Measurements from ENCODE around the gene OR10AD1.
A peak's percentile ranks its signal among the peaks of the same experiment; 100 is the strongest.

Gene OR10AD1

GRCh38 chr12:48191096-48191495 lies 12.0 kb downstream of the OR10AD1 start:
- no peak for DNase-seq (ENCODE audit: low read depth)

- DNase-seq (ENCODE audit: low read depth): peak; percentile 32
Observed at GRCh38 chr12:48189331-48190125, 13.6 kb downstream of the OR10AD1 start.

GRCh38 chr12:48187916-48188695 lies 15.0 kb downstream of the OR10AD1 start:
- no peak for DNase-seq (ENCODE audit: low read depth)

- DNase-seq (ENCODE audit: low read depth): no peak
Observed at GRCh38 chr12:48185181-48185919, 17.7 kb downstream of the OR10AD1 start.

- no peak for DNase-seq (ENCODE audit: low read depth)
Observed at GRCh38 chr12:48184549-48184922, 18.6 kb downstream of the OR10AD1 start.

GRCh38 chr12:48183876-48184548 lies 19.1 kb downstream of the OR10AD1 start:
- DNase-seq (ENCODE audit: low read depth): no peak

GRCh38 chr12:48183091-48183875 lies 19.8 kb downstream of the OR10AD1 start, which contains the start of gene CCDC184:
TSS of gene CCDC184 (plus strand) at chr12:48183644. CDS start at chr12:48184123, 479 bp downstream.
- peak; percentile 26 for DNase-seq (ENCODE audit: low read depth)

- DNase-seq (ENCODE audit: low read depth): no peak
Observed at GRCh38 chr12:48182631-48183030, 20.5 kb downstream of the OR10AD1 start.

- DNase-seq (ENCODE audit: low read depth): no peak
Observed at GRCh38 chr12:48180857-48181495, 22.1 kb downstream of the OR10AD1 start.

- no peak for DNase-seq (ENCODE audit: low read depth)
Observed at GRCh38 chr12:48180424-48180823, 22.7 kb downstream of the OR10AD1 start.

- DNase-seq (ENCODE audit: low read depth): no peak
Observed at GRCh38 chr12:48179466-48179865, 23.6 kb downstream of the OR10AD1 start.

GRCh38 chr12:48177982-48178381 lies 25.1 kb downstream of the OR10AD1 start:
- DNase-seq (ENCODE audit: low read depth): no peak

- no peak for DNase-seq (ENCODE audit: low read depth)
Observed at GRCh38 chr12:48176417-48176751, 26.7 kb downstream of the OR10AD1 start.

GRCh38 chr12:48175613-48176416 lies 27.3 kb downstream of the OR10AD1 start:
- DNase-seq (ENCODE audit: low read depth): no peak

- no peak for DNase-seq (ENCODE audit: low read depth)
Observed at GRCh38 chr12:48169011-48169410, 34.1 kb downstream of the OR10AD1 start.

- no peak for DNase-seq (ENCODE audit: low read depth)
Observed at GRCh38 chr12:48165089-48165981, 37.8 kb downstream of the OR10AD1 start.

GRCh38 chr12:48164451-48164850 lies 38.6 kb downstream of the OR10AD1 start:
- no peak for DNase-seq (ENCODE audit: low read depth)

GRCh38 chr12:48163150-48163747 lies 39.8 kb downstream of the OR10AD1 start:
- no peak for DNase-seq (ENCODE audit: low read depth)

All from non-pigmented ciliary epithelial cell (primary cell).